Neural cell (in vitro differentiated cells): Measurements from ENCODE around the gene RMDN2. TPM values are rescaled to one million over a fixed set of nuclear protein-coding genes. Genes with fewer than 3 reads are reported as not detected.

ENCODE experiments used
- H2AFZ ChIP-seq: fragments of 200-600, 300-800 bp; sonication (generic), shearing (Covaris generic); 2 replicates; pipeline ENCODE4 v1.6.0; 2014; ENCODE audit warnings: low read depth, mild to moderate bottlenecking, antibody characterized with exemption, low read length, moderate library complexity
- H3F3A ChIP-seq: fragments of 200-600 bp; shearing (Covaris generic); 2 replicates; pipeline ENCODE4 v1.6.1; 2016; ENCODE audit warnings: mild to moderate bottlenecking, moderate library complexity, mixed read lengths, antibody characterized with exemption, low read length; ENCODE audit not compliant: insufficient read depth, poor library complexity, severe bottlenecking
- H3K27ac ChIP-seq: fragments of 200-600, 300-800 bp; sonication (generic), shearing (Covaris generic); 2 replicates; pipeline ENCODE4 v1.5.1; 2014; ENCODE audit warnings: mild to moderate bottlenecking, low read length, moderate library complexity
- H3K27me3 ChIP-seq: fragments of 300-800, 200-600 bp; sonication (generic), shearing (Covaris generic); 2 replicates; pipeline ENCODE4 v1.6.0; 2014; ENCODE audit warnings: mild to moderate bottlenecking, low read depth, low read length, moderate library complexity; ENCODE audit not compliant: insufficient read depth
- H3K36me3 ChIP-seq: fragments of 300-800, 200-600 bp; sonication (generic), shearing (Covaris generic); 2 replicates; pipeline ENCODE4 v1.5.1; 2014; ENCODE audit warnings: mild to moderate bottlenecking, antibody characterized with exemption, low read length, moderate library complexity; ENCODE audit not compliant: insufficient read depth
- H3K4me2 ChIP-seq: fragments of 300-800, 200-600 bp; sonication (generic), shearing (Covaris generic); 2 replicates; pipeline ENCODE4 v1.6.0; 2014; ENCODE audit warnings: mild to moderate bottlenecking, low read length
- H3K4me3 ChIP-seq: fragments of 300-800, 200-600 bp; sonication (generic), shearing (Covaris generic); 2 replicates; pipeline ENCODE4 v1.5.1; 2014; ENCODE audit warnings: mild to moderate bottlenecking, low read length, moderate library complexity
- H3K79me2 ChIP-seq: fragments of 200-600 bp; shearing (Covaris generic); replicated peaks from 2 replicates; pipeline ENCODE4 v1.6.0; 2014; ENCODE audit warnings: mild to moderate bottlenecking, low read length, moderate library complexity; ENCODE audit not compliant: insufficient read depth
- H3K9ac ChIP-seq: fragments of 300-800, 200-600 bp; sonication (generic), shearing (Covaris generic); 2 replicates; pipeline ENCODE4 v1.6.1; 2016; ENCODE audit warnings: mild to moderate bottlenecking, low read length, mixed read lengths
- H3K9me2 ChIP-seq: fragments of 200-600 bp; shearing (Covaris generic); 2 replicates; pipeline ENCODE4 v1.6.1; 2016; ENCODE audit warnings: mild to moderate bottlenecking, low read length, mixed read lengths; ENCODE audit not compliant: insufficient read depth
- H3K9me3 ChIP-seq: fragments of 200-600, 300-800 bp; sonication (generic), shearing (Covaris generic); 2 replicates; pipeline ENCODE4 v1.6.1; 2016; ENCODE audit warnings: mild to moderate bottlenecking, mixed run types, low read length, moderate library complexity, mixed read lengths
- H4K20me1 ChIP-seq: fragments of 200-600 bp; shearing (Covaris generic); 2 replicates; pipeline ENCODE4 v1.6.1; 2016; ENCODE audit warnings: mild to moderate bottlenecking, mixed run types; ENCODE audit not compliant: insufficient read depth
- CTCF ChIP-seq: fragments of 450-650 bp; IDR thresholded peaks from 2 replicates; pipeline ENCODE4 v1.5.1; 2014; ENCODE audit warnings: antibody characterized with exemption, mild to moderate bottlenecking, moderate library complexity; ENCODE audit not compliant: poor library complexity, severe bottlenecking
- EP300 ChIP-seq: fragments of 450-650 bp; conservative IDR thresholded peaks from 2 replicates; pipeline ENCODE4 v1.6.1; 2014; ENCODE audit warnings: antibody characterized with exemption, mild to moderate bottlenecking, moderate library complexity; ENCODE audit not compliant: poor library complexity, severe bottlenecking
- EZH2 ChIP-seq: fragments of 200-600, 300-800 bp; shearing (Covaris generic), sonication (generic); IDR thresholded peaks from 2 replicates; pipeline ENCODE4 v1.6.1; 2014; ENCODE audit warnings: antibody characterized with exemption, low read length, borderline replicate concordance, mild to moderate bottlenecking; ENCODE audit not compliant: insufficient read depth, poor library complexity, severe bottlenecking
- MXI1 ChIP-seq: fragments of 450-650 bp; conservative IDR thresholded peaks from 2 replicates; pipeline ENCODE4 v1.6.1; 2014; ENCODE audit warnings: antibody characterized with exemption, mild to moderate bottlenecking; ENCODE audit not compliant: poor library complexity, severe bottlenecking
- POLR2AphosphoS5 ChIP-seq: IDR thresholded peaks from 2 replicates; pipeline ENCODE4 v1.6.1; 2012
- RAD21 ChIP-seq: fragments of 450-650 bp; conservative IDR thresholded peaks from 2 replicates; pipeline ENCODE4 v1.6.1; 2014; ENCODE audit warnings: antibody characterized with exemption, mild to moderate bottlenecking, moderate library complexity
- REST ChIP-seq: IDR thresholded peaks from 2 replicates; pipeline ENCODE4 v1.6.1; 2012; ENCODE audit warnings: borderline replicate concordance
- SMC3 ChIP-seq: fragments of 450-650 bp; conservative IDR thresholded peaks from 2 replicates; pipeline ENCODE4 v1.6.1; 2014; ENCODE audit warnings: antibody characterized with exemption, mild to moderate bottlenecking, moderate library complexity; ENCODE audit not compliant: poor library complexity
- TAF1 ChIP-seq: IDR thresholded peaks from 2 replicates; pipeline ENCODE4 v1.6.1; 2012; ENCODE audit warnings: low read depth
- polyA plus RNA-seq: library from polyadenylated mRNA; depleted of rRNA; stranded (reverse); fragments of >200 nt; gene quantifications from 2 replicates; pipeline ENCODE4 v1.2.3, GENCODE V29; 2014

The RMDN2 gene
- polyA plus RNA-seq, 1 donor from 2014 or later, result 5.5 TPM

- no peaks in the 10 kb centered on the region for H3K9me2 ChIP-seq
- H3K27me3 ChIP-seq, result no peaks in the 10 kb centered on the region
- no peaks in the 10 kb centered on the region for H3K36me3 ChIP-seq
- no peaks in the 10 kb centered on the region for H4K20me1 ChIP-seq
- no peak overlapping the region for H3K4me2 ChIP-seq
- H3K79me2 ChIP-seq, result no peaks in the 10 kb centered on the region
- no peak overlapping the region for H3K4me3 ChIP-seq
- no peak overlapping the region for H3K9ac ChIP-seq
- H3K9me3 ChIP-seq, result no peaks in the 10 kb centered on the region
- TF ChIP-seq MXI1, result no peak
- no peak for TF ChIP-seq SMC3
- TF ChIP-seq TAF1, result no peak
- no peak for TF ChIP-seq POLR2AphosphoS5
- TF ChIP-seq CTCF, result no peak
- TF ChIP-seq RAD21, result no peak
- no peak overlapping the region for H3K27ac ChIP-seq
- H2AFZ ChIP-seq, result no peak overlapping the region
- no peaks in the 10 kb centered on the region for H3F3A ChIP-seq
Observed at GRCh38 chr2:37881397-37881796, 43.7 kb upstream of the RMDN2 start.

GRCh38 chr2:37882036-37882435 lies 43.1 kb upstream of the RMDN2 start:
- Histone ChIP-seq H3K9me3 (no peaks in the 10 kb centered on the region), H3F3A (no peaks in the 10 kb centered on the region), H3K79me2 (no peaks in the 10 kb centered on the region), H3K4me2 (no peak overlapping the region), H3K27ac (no peak overlapping the region), H3K9me2 (no peaks in the 10 kb centered on the region), H3K36me3 (no peaks in the 10 kb centered on the region), H3K4me3 (no peak overlapping the region), H3K27me3 (no peaks in the 10 kb centered on the region), H4K20me1 (no peaks in the 10 kb centered on the region), H2AFZ (no peak overlapping the region), H3K9ac (no peak overlapping the region)
- TF ChIP-seq RAD21 (no peak), EZH2 (no peak), REST (no peak), POLR2AphosphoS5 (no peak), CTCF (no peak), SMC3 (no peak), MXI1 (no peak), EP300 (no peak), TAF1 (no peak)
